Mucosa of descending colon (tissue), 3 donors: ENCODE data around the gene GOLGA6B. TPM values are rescaled to one million over a fixed set of nuclear protein-coding genes. Genes with fewer than 3 reads are reported as not detected.
"Not testable (repeated sequence)": the region's sequence is repeated elsewhere in the genome, so short reads cannot be mapped to it uniquely, and the experiment has no call there.

Experiments
- ATAC-seq: fragments of 200-7000 bp; cut with Tn5 transposase; one replicate; pipeline ENCODE4 v1.9.1; 2020; ENCODE audit warnings: mild to moderate bottlenecking, moderate library complexity
- DNase-seq, 3 donors: peaks; one replicate each; pipeline ENCODE4 v3.0.0-alpha.2; 2020
- H3K36me3 ChIP-seq: fragments of 200-600 bp; one replicate; pipeline ENCODE4 v1.8.0; 2021; ENCODE audit warnings: low read depth, mild to moderate bottlenecking
- H3K4me1 ChIP-seq: fragments of 200-600 bp; one replicate; pipeline ENCODE4 v1.8.0; 2021; ENCODE audit warnings: low read depth, mild to moderate bottlenecking
- H3K4me3 ChIP-seq: fragments of 200-600 bp; one replicate; pipeline ENCODE4 v1.8.0; 2021; ENCODE audit warnings: mild to moderate bottlenecking
- H3K9me3 ChIP-seq: fragments of 200-600 bp; one replicate; pipeline ENCODE4 v1.8.0; 2021; ENCODE audit warnings: mild to moderate bottlenecking
- CTCF ChIP-seq: fragments of 200-600 bp; IDR thresholded peaks from one replicate; pipeline ENCODE4 v1.8.0; 2022; ENCODE audit warnings: antibody characterized with exemption, mild to moderate bottlenecking
- intact Hi-C, 2 donors: fragments of 100-400 bp; cut with DNase I in 1 of 2; cut with micrococcal nuclease in 1 of 2; formaldehyde crosslinking; loops; one replicate each; pipeline versions ENCODE4 v1.11.0 to v1.11.1; 2022; cut with DNase I, micrococcal nuclease
- long read RNA-seq, 2 donors: library from polyadenylated mRNA; unstranded; transcript quantifications; one replicate each; pipeline ENCODE4 v2.0.0, GENCODE V29; 2019 to 2021
- total RNA-seq, 3 donors: library from RNA; stranded (reverse); fragmentation: NEBNext Ultra II Directional in 2 of 3; extraction: Animal tissue kit (Norgen Biotek cat#: 25700) in 2 of 3; gene quantifications; one replicate each; pipeline versions ENCODE4 v1.2.1 to v1.2.4, GENCODE V29; 2021 to 2023
- donor health status: DM: no; HTN: no; CAD: no; lungs with moderate emphysema.
- donor health status: DM: no; HTN: no; CAD: no.
- donor health status: DM: no; HTN: yes; CAD: no.

The GOLGA6B gene, protein sequence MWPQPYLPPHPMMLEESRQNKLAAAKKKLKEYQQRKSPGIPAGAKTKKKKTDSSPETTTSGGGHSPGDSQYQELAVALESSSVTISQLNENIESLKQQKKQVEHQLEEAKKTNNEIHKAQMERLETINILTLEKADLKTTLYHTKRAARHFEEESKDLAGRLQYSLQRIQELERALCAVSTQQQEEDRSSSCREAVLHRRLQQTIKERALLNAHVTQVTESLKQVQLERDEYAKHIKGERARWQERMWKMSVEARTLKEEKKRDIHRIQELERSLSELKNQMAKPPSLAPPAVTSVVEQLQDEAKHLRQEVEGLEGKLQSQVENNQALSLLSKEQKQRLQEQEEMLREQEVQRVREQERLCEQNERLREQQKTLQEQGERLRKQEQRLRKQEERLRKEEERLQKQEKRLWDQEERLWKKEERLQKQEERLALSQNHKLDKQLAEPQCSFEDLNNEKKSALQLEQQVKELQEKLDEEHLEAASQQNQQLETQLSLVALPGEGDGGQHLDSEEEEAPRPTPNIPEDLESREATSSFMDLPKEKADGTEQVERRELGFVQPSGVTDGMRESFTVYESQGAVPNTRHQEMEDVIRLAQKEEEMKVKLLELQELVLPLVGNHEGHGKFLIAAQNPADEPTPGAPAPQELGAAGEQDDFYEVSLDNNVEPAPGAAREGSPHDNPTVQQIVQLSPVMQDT
- total RNA-seq = not detected
- long read RNA-seq, donor 1 = 0 reads
- long read RNA-seq, donor 2 = 0 reads

DNA sequence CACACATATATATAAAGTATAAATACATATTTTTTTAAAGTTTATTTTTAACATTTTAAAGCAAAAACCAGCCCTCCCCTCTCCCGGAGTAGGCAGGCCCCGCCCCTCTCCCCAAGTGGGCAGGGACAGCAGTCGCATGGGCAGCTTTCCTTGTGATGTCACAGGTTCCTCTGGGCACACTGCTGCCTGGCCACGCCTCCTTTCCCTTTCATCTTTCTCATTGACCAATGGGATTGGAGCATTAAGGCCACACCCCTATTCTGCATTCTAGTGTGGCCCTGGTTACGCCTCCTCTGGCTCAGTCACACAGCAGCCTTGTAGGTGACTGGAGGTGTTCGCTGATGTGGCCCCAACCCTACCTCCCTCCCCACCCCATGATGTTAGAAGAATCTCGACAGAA is at the start of gene GOLGA6B:
TSS of gene GOLGA6B (plus strand) at position 301 of the 400 bp plus-strand sequence. CDS start at position 342, 41 bp downstream.
- H3K4me1 ChIP-seq, H3K36me3 ChIP-seq, DNase-seq, H3K9me3 ChIP-seq, H3K4me3 ChIP-seq, ATAC-seq, intact Hi-C loops: not testable (repeated sequence)

GRCh38 chr15:72604794-72605193 is 49.7 kb upstream of the GOLGA6B start:
- DNase-seq (no peak), ATAC-seq (no peak)
- H3K4me1 ChIP-seq = no peaks in the 10 kb centered on the region
- intact Hi-C loops = no loop called here
- no peak overlapping the region for H3K4me3 ChIP-seq
- no peaks in the 10 kb centered on the region for H3K36me3 ChIP-seq
- H3K9me3 ChIP-seq = no peaks in the 10 kb centered on the region
- no peak for TF ChIP-seq CTCF

DNA sequence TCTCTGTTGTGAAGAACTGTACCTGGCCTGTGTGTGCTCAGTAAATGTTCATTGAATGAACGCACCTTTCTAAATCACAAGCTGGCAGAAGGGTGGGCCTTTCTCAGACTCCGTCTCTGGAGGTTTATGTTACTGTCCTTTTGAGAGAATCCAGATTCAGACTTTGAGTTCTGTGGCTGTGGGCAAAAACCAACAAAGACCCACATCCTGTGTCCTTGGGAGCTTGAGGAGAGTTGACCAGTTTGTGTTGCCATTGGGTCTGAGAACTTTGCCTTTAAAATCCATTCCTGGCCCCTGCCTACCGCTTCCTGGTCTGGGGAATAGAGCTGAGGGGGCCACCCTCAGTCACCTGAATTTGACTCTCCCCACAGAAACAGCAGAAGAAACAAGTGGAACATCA is 46.4 kb upstream of the GOLGA6B start:
- H3K4me3 ChIP-seq, ATAC-seq, H3K9me3 ChIP-seq, H3K36me3 ChIP-seq, intact Hi-C loops, DNase-seq, H3K4me1 ChIP-seq: not testable (repeated sequence)

DNA sequence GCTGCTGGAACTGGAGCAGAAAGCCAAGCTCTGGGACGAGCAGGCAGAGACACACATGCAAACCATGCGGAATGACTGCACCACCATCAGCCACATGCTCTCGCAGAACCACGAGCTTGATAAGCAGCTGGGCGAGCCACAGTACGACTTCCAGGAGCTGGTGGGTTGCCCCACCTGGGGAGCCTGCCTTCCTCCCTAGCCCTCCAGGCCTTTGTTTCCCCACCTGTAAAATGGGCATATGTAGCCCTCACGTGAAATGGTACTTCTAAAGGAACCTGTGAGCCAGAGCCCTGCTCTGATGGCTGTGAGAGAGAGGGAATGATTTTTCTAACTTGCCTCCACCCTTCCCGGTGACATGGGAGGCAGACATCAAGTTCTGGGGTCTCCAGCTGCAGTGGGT is 44.6 kb upstream of the GOLGA6B start:
- Histone ChIP-seq H3K4me3 (no peak overlapping the region), H3K9me3 (no peaks in the 10 kb centered on the region), H3K4me1 (no peaks in the 10 kb centered on the region), H3K36me3 (no peaks in the 10 kb centered on the region)
- intact Hi-C loops = no loop called here
- ATAC-seq = no peak
- TF ChIP-seq CTCF = no peak
- no peak for DNase-seq

GRCh38 chr15:72612324-72612723 is 42.2 kb upstream of the GOLGA6B start:
- H3K9me3 ChIP-seq, H3K4me3 ChIP-seq, ATAC-seq, H3K36me3 ChIP-seq, intact Hi-C loops, DNase-seq, H3K4me1 ChIP-seq: not testable (repeated sequence)

DNA sequence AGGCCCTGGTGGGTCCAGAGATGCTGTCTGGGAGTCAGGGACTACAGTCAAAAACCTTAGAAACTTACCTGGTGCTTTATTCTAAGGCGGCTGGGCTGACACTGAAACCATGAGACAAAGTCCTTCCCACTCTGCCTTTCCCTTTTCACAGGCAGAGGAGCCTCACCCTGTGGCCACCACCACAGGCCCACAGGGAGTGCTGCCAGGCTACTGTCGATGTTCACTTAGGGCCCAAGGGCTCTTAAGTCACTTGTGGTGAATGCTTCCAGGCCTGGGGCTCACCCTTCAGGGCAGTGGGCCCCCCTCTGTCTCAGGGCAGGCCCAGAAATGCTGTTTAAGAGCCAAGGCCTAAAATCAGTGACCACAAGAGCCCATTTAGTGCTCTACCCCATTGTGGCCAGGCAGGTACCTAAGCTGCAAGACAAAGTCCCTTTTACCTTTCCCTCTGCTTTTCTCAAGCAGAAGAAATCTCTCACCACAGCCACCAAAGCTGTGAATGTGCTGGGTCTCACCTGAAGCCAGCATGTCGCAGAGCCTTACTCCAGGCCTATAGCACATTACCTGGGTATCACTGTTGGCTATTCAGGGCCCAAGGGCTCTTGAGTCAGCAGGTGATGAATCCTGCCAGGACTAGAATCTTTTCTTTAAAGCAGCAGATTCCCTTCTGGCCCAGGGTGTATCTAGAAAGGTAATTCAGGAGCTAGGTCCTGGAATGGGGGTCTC is 39.5 kb upstream of the GOLGA6B start:
- intact Hi-C loops = no loop called here
- H3K36me3 ChIP-seq = no peaks in the 10 kb centered on the region
- H3K9me3 ChIP-seq = no peaks in the 10 kb centered on the region
- no peaks in the 10 kb centered on the region for H3K4me1 ChIP-seq
- no peak for ATAC-seq
- H3K4me3 ChIP-seq = no peak overlapping the region
- no peak for TF ChIP-seq CTCF
- DNase-seq = no peak

- intact Hi-C loops, H3K36me3 ChIP-seq, H3K4me1 ChIP-seq, H3K4me3 ChIP-seq, ATAC-seq, H3K9me3 ChIP-seq: not testable (repeated sequence)
- peak in 1 of 3 donors; percentile 3 for DNase-seq
Measured at GRCh38 chr15:72615533-72616233, 38.8 kb upstream of the GOLGA6B start.
